H9 (cell line): Measurements from ENCODE around the gene KCNJ14. TPM values are rescaled to one million over a fixed set of nuclear protein-coding genes. Genes with fewer than 3 reads are reported as not detected.

Experiments
- DNase-seq: peaks from one replicate; pipeline ENCODE4 v3.0.0-alpha.2; 2017
- H2AFZ ChIP-seq: one replicate; pipeline ENCODE4 v1.6.1; 2013; ENCODE audit warnings: mild to moderate bottlenecking, low read length, control low read depth, moderate library complexity
- H2AK5ac ChIP-seq: 2 replicates; pipeline ENCODE4 v1.6.1; 2013; ENCODE audit warnings: low read length, control low read depth, mixed read lengths; ENCODE audit not compliant: insufficient read length
- H2BK120ac ChIP-seq: one replicate; pipeline ENCODE4 v1.6.1; 2013; ENCODE audit warnings: low read depth, mild to moderate bottlenecking, low read length, control low read depth, inconsistent platforms; ENCODE audit not compliant: poor library complexity, severe bottlenecking
- H2BK12ac ChIP-seq: 2 replicates; pipeline ENCODE4 v1.6.1; 2013; ENCODE audit warnings: low read length, control low read depth, mixed read lengths, low read depth; ENCODE audit not compliant: insufficient read length
- H2BK15ac ChIP-seq: 2 replicates; pipeline ENCODE4 v1.6.1; 2013; ENCODE audit warnings: low read depth, low read length, control low read depth
- H2BK20ac ChIP-seq: one replicate; pipeline ENCODE4 v1.6.1; 2013; ENCODE audit warnings: low read depth, mild to moderate bottlenecking, low read length, control low read depth, inconsistent platforms; ENCODE audit not compliant: poor library complexity, severe bottlenecking
- H2BK5ac ChIP-seq: 2 replicates; pipeline ENCODE4 v1.6.1; 2013; ENCODE audit warnings: low read length, control low read depth, mixed read lengths; ENCODE audit not compliant: insufficient read length
- H3K14ac ChIP-seq: 2 replicates; pipeline ENCODE4 v1.6.1; 2013; ENCODE audit warnings: low read length, control low read depth; ENCODE audit not compliant: insufficient read depth
- H3K18ac ChIP-seq: 2 replicates; pipeline ENCODE4 v1.6.1; 2013; ENCODE audit warnings: low read depth, mild to moderate bottlenecking, mixed read lengths, low read length, control low read depth; ENCODE audit not compliant: insufficient read length
- H3K23ac ChIP-seq: 2 replicates; pipeline ENCODE4 v1.6.1; 2013; ENCODE audit warnings: low read length, control low read depth, mixed read lengths, low read depth; ENCODE audit not compliant: insufficient read length
- H3K23me2 ChIP-seq: 2 replicates; pipeline ENCODE4 v1.6.1; 2013; ENCODE audit warnings: low read depth, mild to moderate bottlenecking, mixed read lengths, low read length, control low read depth; ENCODE audit not compliant: insufficient read length, poor library complexity, severe bottlenecking
- H3K27ac ChIP-seq: 2 replicates; pipeline ENCODE4 v1.5.1; 2013; ENCODE audit warnings: low read length, control low read depth, mixed read lengths, low read depth; ENCODE audit not compliant: insufficient read length
- H3K27me3 ChIP-seq: 2 replicates; pipeline ENCODE4 v1.6.1; 2013; ENCODE audit warnings: low read length, control low read depth, inconsistent platforms; ENCODE audit not compliant: insufficient read depth
- H3K4ac ChIP-seq: 2 replicates; pipeline ENCODE4 v1.6.1; 2013; ENCODE audit warnings: low read depth, mild to moderate bottlenecking, control low read depth, inconsistent platforms, low read length, moderate library complexity
- H3K4me1 ChIP-seq: 2 replicates; pipeline ENCODE4 v1.6.1; 2013; ENCODE audit warnings: low read length, control low read depth, inconsistent platforms; ENCODE audit not compliant: insufficient read depth
- H3K4me2 ChIP-seq: 2 replicates; pipeline ENCODE4 v1.6.1; 2013; ENCODE audit warnings: low read length, control low read depth, mixed read lengths; ENCODE audit not compliant: insufficient read length, insufficient read depth
- H3K56ac ChIP-seq: 2 replicates; pipeline ENCODE4 v1.6.1; 2013; ENCODE audit warnings: low read depth, mild to moderate bottlenecking, mixed read lengths, low read length, control low read depth; ENCODE audit not compliant: insufficient read length
- H3K79me1 ChIP-seq: 2 replicates; pipeline ENCODE4 v1.6.1; 2013; ENCODE audit warnings: low read depth, mild to moderate bottlenecking, moderate library complexity, low read length, control low read depth, inconsistent platforms; ENCODE audit not compliant: insufficient read depth, poor library complexity, severe bottlenecking
- H3K79me2 ChIP-seq: 2 replicates; pipeline ENCODE4 v1.6.1; 2013; ENCODE audit warnings: low read length, control low read depth, inconsistent platforms; ENCODE audit not compliant: insufficient read depth
- H3K9ac ChIP-seq: 2 replicates; pipeline ENCODE4 v1.6.1; 2013; ENCODE audit warnings: low read length, control low read depth, mixed read lengths; ENCODE audit not compliant: insufficient read length; ENCODE audit errors: extremely low read depth
- H3K9me3 ChIP-seq: one replicate; pipeline ENCODE4 v1.6.1; 2013; ENCODE audit warnings: low read depth, low read length, inconsistent platforms; ENCODE audit not compliant: control insufficient read depth
- H3T11ph ChIP-seq: one replicate; pipeline ENCODE4 v1.6.1; 2013; ENCODE audit warnings: mild to moderate bottlenecking, low read length, control low read depth, inconsistent platforms
- H4K20me1 ChIP-seq: one replicate; pipeline ENCODE4 v1.6.1; 2013; ENCODE audit not compliant: control insufficient read depth, insufficient read length, insufficient read depth
- H4K5ac ChIP-seq: 2 replicates; pipeline ENCODE4 v1.6.1; 2013; ENCODE audit warnings: low read depth, mild to moderate bottlenecking, mixed read lengths, low read length, control low read depth; ENCODE audit not compliant: insufficient read length
- H4K8ac ChIP-seq: replicated peaks from 2 replicates; pipeline ENCODE4 v1.6.1; 2013; ENCODE audit warnings: low read length, control low read depth, mixed read lengths, low read depth; ENCODE audit not compliant: insufficient read length
- H4K91ac ChIP-seq: 2 replicates; pipeline ENCODE4 v1.6.1; 2013; ENCODE audit warnings: low read depth, mild to moderate bottlenecking, moderate library complexity, mixed read lengths, low read length, control low read depth; ENCODE audit not compliant: insufficient read length
- H3K27ac Mint-ChIP-seq, 3 experiments: 2 replicates in 2 of 3; 3 replicates in 1 of 3; pipeline ENCODE4 v1.8.0; 2020 to 2021; ENCODE audit warnings: mixed read lengths in 3 of 3, mild to moderate bottlenecking in 1 of 3, moderate library complexity in 1 of 3
- H3K27me3 Mint-ChIP-seq: 2 replicates; pipeline ENCODE4 v1.8.0; 2021; ENCODE audit warnings: low read depth, mild to moderate bottlenecking, moderate library complexity, mixed read lengths
- H3K36me3 Mint-ChIP-seq, 3 experiments: 2 replicates in 2 of 3; 3 replicates in 1 of 3; pipeline ENCODE4 v1.8.0; 2020 to 2021; ENCODE audit warnings: low read depth in 3 of 3, mixed read lengths in 3 of 3; ENCODE audit not compliant: insufficient read depth in 1 of 3
- H3K4me1 Mint-ChIP-seq, 2 experiments: 2 replicates each; pipeline ENCODE4 v1.8.0; 2020; ENCODE audit warnings: mixed read lengths in 2 of 2
- H3K4me3 Mint-ChIP-seq, 2 experiments: 2 replicates in 1 of 2; 3 replicates in 1 of 2; pipeline ENCODE4 v1.8.0; 2020 to 2021; ENCODE audit warnings: mild to moderate bottlenecking in 2 of 2, mixed read lengths in 2 of 2, moderate library complexity in 1 of 2
- H3K9me3 Mint-ChIP-seq, 2 experiments: 2 replicates in 1 of 2; 3 replicates in 1 of 2; pipeline ENCODE4 v1.8.0; 2020; ENCODE audit warnings: mild to moderate bottlenecking in 2 of 2, mixed read lengths in 2 of 2, moderate library complexity in 1 of 2
- WGBS: extraction: QIAGEN DNeasy Blood & Tissue Kit; methylation state at CpG from one replicate; pipeline ENCODE4 v1.1.7; 2013; ENCODE audit warnings: missing lambda C conversion rate, low lambda C conversion rate, mixed read lengths; ENCODE audit not compliant: insufficient read length; ENCODE audit errors: extremely low coverage; 5-methylcytosine and 5-hydroxymethylcytosine counted together
- total RNA-seq: library from RNA; stranded (reverse); gene quantifications from 2 replicates; pipeline ENCODE4 v1.2.1, GENCODE V29; 2021
- TF ChIP-seq, protein P1 (sequence below): fragments of 200-600 bp; sonication (generic); conservative IDR thresholded peaks from 3 replicates; pipeline ENCODE4 v1.8.0; 2021; ENCODE audit warnings: antibody characterized with exemption, mild to moderate bottlenecking

Gene KCNJ14
- total RNA-seq, 1 experiment from 2014 or later: 1.2 TPM

GRCh38 chr19:48446579-48446978, 8.8 kb upstream of the KCNJ14 start:
- H3K14ac ChIP-seq: no peak overlapping the region
- no peak overlapping the region for H3K18ac ChIP-seq
- 0 out of 2 replicates have a peak, but pooled peaks cover 2% of the 10 kb centered on the region for H3K79me2 ChIP-seq
- no peak overlapping the region for H3K27ac ChIP-seq
- no peak overlapping the region for H3K4ac ChIP-seq
- H4K20me1 ChIP-seq: no peaks in the 10 kb centered on the region
- H3K9me3 ChIP-seq: no peaks in the 10 kb centered on the region
- no peak for DNase-seq
- H2BK12ac ChIP-seq: no peak overlapping the region
- H2BK20ac ChIP-seq: no peak overlapping the region
- H4K5ac ChIP-seq: no peak overlapping the region
- peaks cover 2% of the 10 kb centered on the region; the same call in 1 of the 2 replicates for H3K4me1 ChIP-seq
- H3K9ac ChIP-seq: peak overlapping the region; percentile 87
- no peak overlapping the region for H2BK15ac ChIP-seq
- no peak overlapping the region for H3K56ac ChIP-seq
- H3T11ph ChIP-seq: no peak overlapping the region
- no CpG with 5 or more reads among the region's 7 CpGs for WGBS
- H3K4me3 Mint-ChIP-seq: peak overlapping the region; percentile 89 to 95
- H3K9me3 Mint-ChIP-seq: no peaks in the 10 kb centered on the region; a peak in 1 of 5 replicates
- H4K91ac ChIP-seq: no peak overlapping the region
- H3K79me1 ChIP-seq: peaks cover 3% of the 10 kb centered on the region
- no peaks in the 10 kb centered on the region for H3K27me3 ChIP-seq
- H3K4me1 Mint-ChIP-seq: peaks cover 13 to 17% of the 10 kb centered on the region in 2 experiments
- no peak overlapping the region for H2AFZ ChIP-seq
- H2BK120ac ChIP-seq: no peak overlapping the region
- TF ChIP-seq, protein P1, sequence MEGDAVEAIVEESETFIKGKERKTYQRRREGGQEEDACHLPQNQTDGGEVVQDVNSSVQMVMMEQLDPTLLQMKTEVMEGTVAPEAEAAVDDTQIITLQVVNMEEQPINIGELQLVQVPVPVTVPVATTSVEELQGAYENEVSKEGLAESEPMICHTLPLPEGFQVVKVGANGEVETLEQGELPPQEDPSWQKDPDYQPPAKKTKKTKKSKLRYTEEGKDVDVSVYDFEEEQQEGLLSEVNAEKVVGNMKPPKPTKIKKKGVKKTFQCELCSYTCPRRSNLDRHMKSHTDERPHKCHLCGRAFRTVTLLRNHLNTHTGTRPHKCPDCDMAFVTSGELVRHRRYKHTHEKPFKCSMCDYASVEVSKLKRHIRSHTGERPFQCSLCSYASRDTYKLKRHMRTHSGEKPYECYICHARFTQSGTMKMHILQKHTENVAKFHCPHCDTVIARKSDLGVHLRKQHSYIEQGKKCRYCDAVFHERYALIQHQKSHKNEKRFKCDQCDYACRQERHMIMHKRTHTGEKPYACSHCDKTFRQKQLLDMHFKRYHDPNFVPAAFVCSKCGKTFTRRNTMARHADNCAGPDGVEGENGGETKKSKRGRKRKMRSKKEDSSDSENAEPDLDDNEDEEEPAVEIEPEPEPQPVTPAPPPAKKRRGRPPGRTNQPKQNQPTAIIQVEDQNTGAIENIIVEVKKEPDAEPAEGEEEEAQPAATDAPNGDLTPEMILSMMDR: no peak
- H3K23me2 ChIP-seq: peaks cover 8% of the 10 kb centered on the region
- H3K27ac Mint-ChIP-seq: peak overlapping the region in 2 of 3 experiments; percentile 90 to 97; a peak in 4 of 7 replicates
- no peak overlapping the region for H4K8ac ChIP-seq
- H3K36me3 Mint-ChIP-seq: peaks cover 32 to 60% (median 46%) of the 10 kb centered on the region in 3 experiments
- H2BK5ac ChIP-seq: no peak overlapping the region
- no peaks in the 10 kb centered on the region for H3K27me3 Mint-ChIP-seq
- no peak overlapping the region for H2AK5ac ChIP-seq
- no peak overlapping the region for H3K23ac ChIP-seq
- peak overlapping the region; percentile 85 for H3K4me2 ChIP-seq
